ENCODE measurements around the gene OR6J1.
"Not testable (repeated sequence)": the region's sequence is repeated elsewhere in the genome, so short reads cannot be mapped to it uniquely, and the experiment has no call there.

OR6J1 gene

DNA sequence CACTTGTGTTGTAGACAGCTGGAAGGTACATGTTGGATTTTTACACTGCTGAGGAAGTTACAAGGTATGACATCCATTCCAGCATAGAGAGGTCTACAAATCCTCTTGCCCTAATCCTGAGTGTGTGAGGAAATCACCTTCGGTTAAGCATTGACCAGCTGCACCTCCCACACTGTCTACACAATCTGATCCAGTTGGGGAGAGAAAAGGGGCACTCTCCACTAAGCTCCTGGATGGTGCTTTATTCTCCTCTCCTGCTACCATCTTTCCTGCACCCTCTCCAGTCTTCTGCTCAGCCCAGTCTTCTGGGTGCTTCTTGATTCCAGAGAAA lies at the start of gene OR6J1:
Gene OR6J1, minus strand, starts transcription at position 48 of the 331 bp plus-strand sequence. CDS start 9,541 bp downstream, outside the sequence.
- Mint-ChIP-seq H3K27ac (no peak within 1 kb of the TSS), H3K4me3 (no peak within 1 kb of the TSS), H3K4me1 (ENCODE audit: low read depth) (peaks cover 4% of the 10 kb centered on the region), H3K27me3 (ENCODE audit: low read depth) (peaks cover 3% of the 10 kb centered on the region), H3K9me3 (no peaks in the 10 kb centered on the region), H3K36me3 (ENCODE audit: low read depth) (no peaks in the 10 kb centered on the region)

DNA sequence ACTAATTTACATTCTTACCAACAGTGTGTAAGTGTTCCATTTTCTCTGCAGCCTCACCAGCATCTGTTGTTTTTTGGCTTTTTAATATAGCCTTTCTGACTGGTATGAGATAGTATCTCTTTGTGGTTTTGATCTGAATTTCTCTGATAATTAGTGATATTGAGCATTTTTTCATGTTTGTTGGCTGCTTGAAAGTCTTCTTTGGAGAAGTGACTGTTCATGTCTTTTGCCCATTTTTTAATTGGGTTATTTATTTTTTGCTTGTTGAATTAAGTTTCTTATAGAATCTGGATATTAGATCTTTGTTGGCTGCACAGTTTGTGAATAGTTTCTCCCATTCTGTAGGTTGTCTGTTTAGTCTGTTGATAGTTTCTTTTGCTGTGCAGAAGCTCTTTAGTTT lies 48.0 kb upstream of the OR6J1 start:
- H3K9me3 Mint-ChIP-seq, result peaks cover 44% of the 10 kb centered on the region
- peaks cover 8% of the 10 kb centered on the region for H3K4me1 Mint-ChIP-seq (ENCODE audit: low read depth)
- no peak overlapping the region for H3K4me3 Mint-ChIP-seq
- H3K36me3 Mint-ChIP-seq (ENCODE audit: low read depth), result peaks cover 2% of the 10 kb centered on the region
- no peak overlapping the region for H3K27ac Mint-ChIP-seq
- peaks cover 34% of the 10 kb centered on the region for H3K27me3 Mint-ChIP-seq (ENCODE audit: low read depth)

DNA sequence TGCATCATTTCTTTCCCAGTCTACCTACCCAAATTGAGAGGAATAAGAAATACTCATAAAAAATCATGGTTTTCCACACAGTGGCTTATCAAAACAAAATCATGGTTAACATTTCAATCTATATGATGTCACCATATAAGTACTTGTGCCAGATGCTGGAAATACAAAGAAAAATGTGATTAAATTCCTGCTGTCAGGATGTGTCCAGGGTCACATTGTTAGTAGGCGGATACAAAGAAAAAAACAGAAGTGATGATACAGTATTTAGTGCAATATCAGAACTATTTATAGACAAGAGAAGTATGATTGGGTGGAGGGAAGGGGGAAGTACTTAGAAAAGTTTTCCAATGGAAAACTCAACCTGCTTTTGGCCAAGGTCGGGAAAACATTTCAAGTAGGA lies 47.0 kb upstream of the OR6J1 start:
- Mint-ChIP-seq H3K9me3 (peaks cover 44% of the 10 kb centered on the region), H3K4me3 (no peak overlapping the region), H3K4me1 (ENCODE audit: low read depth) (peaks cover 8% of the 10 kb centered on the region), H3K36me3 (ENCODE audit: low read depth) (peaks cover 2% of the 10 kb centered on the region), H3K27ac (no peak overlapping the region), H3K27me3 (ENCODE audit: low read depth) (peaks cover 38% of the 10 kb centered on the region)

DNA sequence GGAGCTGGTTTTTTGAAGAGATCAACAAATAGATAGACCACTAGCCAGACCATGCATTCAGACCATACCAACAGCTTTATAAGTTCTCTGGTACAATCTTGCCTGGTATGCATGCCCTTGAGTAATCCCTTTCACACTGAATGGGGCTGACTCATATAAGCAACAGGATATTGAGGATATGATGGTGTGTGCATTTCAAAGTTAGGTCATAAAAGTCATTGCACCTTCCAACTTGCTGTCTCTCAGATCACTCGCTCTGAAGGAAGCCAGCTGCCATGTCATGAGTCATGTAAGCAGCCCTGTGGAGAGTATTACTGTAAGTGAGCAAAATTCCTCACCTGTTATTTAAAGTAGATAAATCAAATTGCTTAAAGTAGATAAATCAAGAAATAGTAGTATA lies 45.0 kb upstream of the OR6J1 start:
- Mint-ChIP-seq H3K4me3 (no peak overlapping the region), H3K36me3 (ENCODE audit: low read depth) (peaks cover 2% of the 10 kb centered on the region), H3K4me1 (ENCODE audit: low read depth) (peaks cover 13% of the 10 kb centered on the region), H3K27me3 (ENCODE audit: low read depth) (peaks cover 46% of the 10 kb centered on the region), H3K9me3 (peaks cover 44% of the 10 kb centered on the region), H3K27ac (no peak overlapping the region)

DNA sequence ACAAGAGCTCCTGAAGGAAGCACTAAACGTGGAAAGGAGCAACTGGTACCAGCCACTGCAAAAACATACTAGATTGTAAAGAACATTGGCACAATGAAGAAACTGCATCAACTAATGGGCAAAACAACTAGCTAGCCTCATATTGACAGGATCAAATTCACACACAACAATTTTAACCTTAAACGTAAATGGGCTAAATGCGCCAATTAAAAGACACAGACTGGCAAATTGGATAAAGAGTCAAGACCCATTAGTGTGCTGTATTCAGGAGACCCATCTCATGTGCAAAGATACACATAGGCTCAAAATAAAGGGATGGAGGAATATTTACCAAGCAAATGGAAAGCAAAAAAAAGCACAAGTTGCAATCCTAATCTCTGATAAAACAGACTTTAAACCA lies 43.8 kb upstream of the OR6J1 start:
- not testable (repeated sequence) for H3K27ac Mint-ChIP-seq; H3K36me3 Mint-ChIP-seq (ENCODE audit: low read depth); H3K4me3 Mint-ChIP-seq
- Mint-ChIP-seq H3K4me1 (ENCODE audit: low read depth) (peaks cover 13% of the 10 kb centered on the region), H3K27me3 (ENCODE audit: low read depth) (peaks cover 52% of the 10 kb centered on the region), H3K9me3 (peaks cover 41% of the 10 kb centered on the region)

DNA sequence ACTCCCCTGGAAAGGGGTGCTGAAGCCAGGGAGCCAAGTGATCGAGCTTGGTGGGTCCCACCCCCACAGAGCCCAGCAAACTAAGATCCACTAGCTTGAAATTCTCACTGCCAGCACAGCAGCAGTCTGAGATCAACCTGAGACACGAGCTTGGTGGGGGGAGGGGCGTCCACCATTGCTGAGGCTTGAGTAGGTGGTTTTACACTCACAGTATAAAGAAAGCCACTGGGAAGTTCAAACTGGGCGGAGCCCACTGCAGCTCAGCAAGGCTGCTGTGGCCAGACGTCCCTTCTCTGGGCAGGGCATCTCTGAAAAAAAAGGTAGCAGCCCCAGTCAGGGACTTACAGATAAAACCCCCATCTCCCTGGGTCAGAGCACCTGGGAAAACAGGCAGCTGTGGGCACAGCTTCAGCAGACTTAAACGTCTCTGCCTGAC lies 42.0 kb upstream of the OR6J1 start:
- H3K4me3 Mint-ChIP-seq; H3K36me3 Mint-ChIP-seq (ENCODE audit: low read depth); H3K27ac Mint-ChIP-seq: not testable (repeated sequence)
- H3K4me1 Mint-ChIP-seq (ENCODE audit: low read depth), result peaks cover 13% of the 10 kb centered on the region
- peaks cover 58% of the 10 kb centered on the region for H3K27me3 Mint-ChIP-seq (ENCODE audit: low read depth)
- H3K9me3 Mint-ChIP-seq, result peaks cover 25% of the 10 kb centered on the region

DNA sequence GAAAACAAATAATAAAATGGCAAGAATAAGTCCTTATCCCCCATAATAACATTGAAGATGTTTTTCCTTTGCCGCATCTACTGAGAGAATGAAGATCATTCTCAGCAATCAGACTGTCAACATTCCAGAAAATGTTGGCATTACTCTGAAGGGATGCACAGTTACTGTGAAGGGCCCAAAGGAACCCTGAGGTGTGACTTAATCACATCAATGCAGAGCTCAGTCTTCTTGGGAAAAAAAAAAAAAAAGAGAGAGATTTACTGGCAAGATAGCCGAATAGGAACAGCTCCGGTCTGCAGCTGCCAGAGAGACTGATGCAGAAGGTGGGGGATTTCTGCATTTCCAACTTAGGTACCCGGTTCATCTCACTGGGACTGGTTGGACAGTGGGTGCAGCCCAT lies 41.3 kb upstream of the OR6J1 start:
- Mint-ChIP-seq H3K36me3 (ENCODE audit: low read depth) (peaks cover 2% of the 10 kb centered on the region), H3K9me3 (peaks cover 18% of the 10 kb centered on the region), H3K4me3 (no peak overlapping the region), H3K4me1 (ENCODE audit: low read depth) (peaks cover 13% of the 10 kb centered on the region), H3K27ac (no peak overlapping the region), H3K27me3 (ENCODE audit: low read depth) (peaks cover 51% of the 10 kb centered on the region)

DNA sequence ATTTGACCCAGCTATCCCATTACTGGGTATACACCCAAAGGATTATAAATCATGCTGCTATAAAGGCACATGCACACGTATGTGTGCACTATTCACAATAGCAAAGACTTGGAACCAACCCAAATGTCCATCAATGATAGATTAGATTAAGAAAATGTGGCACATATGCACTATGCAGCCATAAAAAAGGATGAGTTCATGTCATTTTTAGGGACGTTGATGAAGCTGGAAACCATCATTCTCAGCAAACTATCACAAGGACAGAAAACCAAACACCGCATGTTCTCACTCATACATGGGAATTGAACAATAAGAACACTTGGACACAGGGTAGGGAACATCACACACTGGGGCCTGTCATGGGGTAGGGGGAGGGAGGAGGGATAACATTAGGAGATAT lies 39.3 kb upstream of the OR6J1 start:
- not testable (repeated sequence) for H3K27ac Mint-ChIP-seq; H3K4me3 Mint-ChIP-seq; H3K36me3 Mint-ChIP-seq (ENCODE audit: low read depth); H3K4me1 Mint-ChIP-seq (ENCODE audit: low read depth); H3K9me3 Mint-ChIP-seq
- peaks cover 54% of the 10 kb centered on the region for H3K27me3 Mint-ChIP-seq (ENCODE audit: low read depth)

DNA sequence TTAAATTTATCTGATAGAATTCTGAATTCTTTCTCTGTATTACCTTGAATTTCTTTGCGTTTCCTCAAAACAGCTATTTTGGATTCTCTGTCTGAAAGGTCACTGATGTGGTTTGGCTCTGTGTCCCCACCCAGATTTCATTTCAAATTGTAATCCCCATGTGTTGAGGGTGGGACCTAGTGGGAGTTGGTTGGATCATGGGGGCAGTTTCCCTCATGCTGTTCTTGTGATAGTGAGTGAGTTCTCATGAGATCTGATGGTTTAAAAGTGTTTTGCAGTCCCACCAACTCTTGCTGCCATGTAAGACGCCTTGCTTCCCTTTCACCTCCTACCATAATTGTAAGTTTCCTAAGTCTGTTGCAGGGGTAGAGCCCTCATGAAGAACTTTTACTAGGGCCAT lies 34.1 kb upstream of the OR6J1 start:
- H3K36me3 Mint-ChIP-seq (ENCODE audit: low read depth), result no peaks in the 10 kb centered on the region
- no peak overlapping the region for H3K4me3 Mint-ChIP-seq
- H3K27ac Mint-ChIP-seq, result no peak overlapping the region
- H3K4me1 Mint-ChIP-seq (ENCODE audit: low read depth), result no peaks in the 10 kb centered on the region
- H3K27me3 Mint-ChIP-seq (ENCODE audit: low read depth), result peaks cover 48% of the 10 kb centered on the region
- H3K9me3 Mint-ChIP-seq, result no peaks in the 10 kb centered on the region

DNA sequence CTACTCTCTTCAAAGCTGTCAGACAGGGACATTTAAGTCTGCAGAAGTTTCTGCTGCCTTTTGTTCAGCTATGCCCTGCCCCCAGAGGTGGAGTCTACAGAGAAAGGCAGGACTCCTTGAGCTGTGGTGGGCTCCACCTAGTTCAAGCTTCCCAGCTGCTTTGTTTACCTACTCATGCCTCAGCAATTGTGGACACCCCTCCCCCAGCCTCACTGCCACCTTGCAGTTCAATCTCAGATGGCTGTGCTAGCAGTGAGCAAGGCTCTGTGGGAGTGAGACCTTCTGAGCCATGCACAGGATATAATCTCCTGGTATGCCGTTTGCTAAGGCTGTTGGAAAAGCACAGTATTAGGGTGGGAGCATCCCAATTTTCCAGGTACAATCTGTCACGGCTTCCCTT lies 33.4 kb upstream of the OR6J1 start:
- not testable (repeated sequence) for H3K27ac Mint-ChIP-seq; H3K9me3 Mint-ChIP-seq; H3K4me3 Mint-ChIP-seq; H3K4me1 Mint-ChIP-seq (ENCODE audit: low read depth); H3K36me3 Mint-ChIP-seq (ENCODE audit: low read depth)
- peaks cover 46% of the 10 kb centered on the region for H3K27me3 Mint-ChIP-seq (ENCODE audit: low read depth)

DNA sequence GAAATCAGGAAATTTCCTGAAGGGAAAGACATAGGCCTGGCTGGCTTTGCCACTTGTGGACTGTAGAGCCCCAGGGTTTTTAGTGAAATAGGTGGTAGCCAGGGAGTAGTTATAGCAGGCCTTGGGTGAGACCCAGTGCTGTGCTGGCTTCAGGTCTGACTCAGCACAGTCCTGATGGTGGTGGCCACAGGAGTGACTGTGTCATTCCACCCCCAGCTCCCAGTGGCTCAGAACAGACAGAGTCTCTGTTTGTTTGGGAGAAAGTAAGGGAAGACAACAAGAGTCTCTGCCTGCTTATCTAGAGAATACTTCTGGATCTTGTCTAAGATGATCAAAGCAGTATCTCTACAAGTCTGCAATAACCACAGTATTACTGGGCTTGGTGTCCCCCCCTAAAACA lies 27.5 kb upstream of the OR6J1 start:
- Mint-ChIP-seq H3K36me3 (ENCODE audit: low read depth) (no peaks in the 10 kb centered on the region), H3K9me3 (peaks cover 6% of the 10 kb centered on the region), H3K27ac (no peak overlapping the region), H3K27me3 (ENCODE audit: low read depth) (peaks cover 23% of the 10 kb centered on the region), H3K4me3 (no peak overlapping the region), H3K4me1 (ENCODE audit: low read depth) (no peaks in the 10 kb centered on the region)

DNA sequence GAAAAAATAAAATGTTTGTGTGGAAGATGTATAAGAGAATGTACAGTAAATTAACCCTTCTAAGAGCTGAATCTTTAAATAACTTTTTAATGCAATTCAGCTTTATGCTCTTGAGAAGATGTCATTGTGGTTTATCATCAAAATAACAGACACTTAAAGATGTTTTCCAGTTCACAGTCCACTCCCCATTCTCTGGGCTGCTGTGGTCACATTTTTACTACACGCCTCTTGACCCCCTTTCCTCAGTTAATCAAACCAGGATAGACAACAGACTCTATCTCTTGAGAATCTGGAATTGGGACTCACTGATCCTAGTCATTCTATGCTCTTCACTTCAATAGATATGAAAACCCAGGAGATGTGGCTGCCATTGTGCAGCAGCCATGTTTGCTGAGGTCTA lies 24.7 kb upstream of the OR6J1 start:
- no peak overlapping the region for H3K4me3 Mint-ChIP-seq
- peaks cover 6% of the 10 kb centered on the region for H3K9me3 Mint-ChIP-seq
- H3K27me3 Mint-ChIP-seq (ENCODE audit: low read depth), result peaks cover 16% of the 10 kb centered on the region
- H3K27ac Mint-ChIP-seq, result no peak overlapping the region
- H3K4me1 Mint-ChIP-seq (ENCODE audit: low read depth), result peaks cover 3% of the 10 kb centered on the region
- H3K36me3 Mint-ChIP-seq (ENCODE audit: low read depth), result no peaks in the 10 kb centered on the region

DNA sequence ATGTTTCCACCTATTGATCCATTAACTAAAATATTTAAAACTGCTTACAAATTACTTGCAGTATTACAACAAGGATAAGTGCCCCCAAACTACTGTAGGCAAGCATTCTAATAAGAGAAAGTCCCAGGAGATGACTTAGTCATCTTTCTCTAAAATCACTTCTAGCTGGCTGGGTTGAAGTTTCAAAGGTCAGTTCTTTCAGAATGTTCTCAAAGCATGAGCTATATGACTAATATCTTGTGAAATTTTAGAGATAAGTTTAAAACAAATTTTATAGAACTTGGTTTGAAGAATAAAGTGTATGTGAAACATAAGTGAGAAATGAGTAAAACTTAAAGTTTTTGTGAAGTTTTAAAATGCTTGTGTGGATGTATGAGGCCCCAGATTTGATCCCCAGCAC lies 24.3 kb upstream of the OR6J1 start:
- Mint-ChIP-seq H3K27me3 (ENCODE audit: low read depth) (peaks cover 12% of the 10 kb centered on the region), H3K4me1 (ENCODE audit: low read depth) (peaks cover 3% of the 10 kb centered on the region), H3K4me3 (no peak overlapping the region), H3K27ac (no peak overlapping the region), H3K36me3 (ENCODE audit: low read depth) (no peaks in the 10 kb centered on the region), H3K9me3 (peaks cover 6% of the 10 kb centered on the region)

DNA sequence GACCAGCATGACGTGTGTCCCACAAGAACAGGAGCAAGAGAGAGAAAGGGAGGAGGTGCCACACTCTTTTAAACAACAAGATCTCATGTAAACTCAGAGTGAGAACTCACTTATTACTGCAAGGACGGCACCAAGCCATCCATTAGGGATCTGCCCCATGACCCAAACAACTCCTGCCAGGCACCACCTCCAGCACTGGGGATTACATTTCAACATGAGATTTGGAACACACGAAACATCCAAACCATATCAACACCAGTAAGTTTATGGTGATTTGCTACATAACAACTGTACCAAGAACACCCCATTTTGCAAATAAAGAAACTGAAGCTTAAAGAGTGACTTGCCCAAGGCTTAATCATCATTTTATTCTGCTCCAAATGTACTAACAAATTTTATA lies 23.7 kb upstream of the OR6J1 start:
- Mint-ChIP-seq H3K27me3 (ENCODE audit: low read depth) (peaks cover 7% of the 10 kb centered on the region), H3K36me3 (ENCODE audit: low read depth) (no peaks in the 10 kb centered on the region), H3K4me3 (no peak overlapping the region), H3K9me3 (peaks cover 6% of the 10 kb centered on the region), H3K4me1 (ENCODE audit: low read depth) (peaks cover 3% of the 10 kb centered on the region), H3K27ac (no peak overlapping the region)

DNA sequence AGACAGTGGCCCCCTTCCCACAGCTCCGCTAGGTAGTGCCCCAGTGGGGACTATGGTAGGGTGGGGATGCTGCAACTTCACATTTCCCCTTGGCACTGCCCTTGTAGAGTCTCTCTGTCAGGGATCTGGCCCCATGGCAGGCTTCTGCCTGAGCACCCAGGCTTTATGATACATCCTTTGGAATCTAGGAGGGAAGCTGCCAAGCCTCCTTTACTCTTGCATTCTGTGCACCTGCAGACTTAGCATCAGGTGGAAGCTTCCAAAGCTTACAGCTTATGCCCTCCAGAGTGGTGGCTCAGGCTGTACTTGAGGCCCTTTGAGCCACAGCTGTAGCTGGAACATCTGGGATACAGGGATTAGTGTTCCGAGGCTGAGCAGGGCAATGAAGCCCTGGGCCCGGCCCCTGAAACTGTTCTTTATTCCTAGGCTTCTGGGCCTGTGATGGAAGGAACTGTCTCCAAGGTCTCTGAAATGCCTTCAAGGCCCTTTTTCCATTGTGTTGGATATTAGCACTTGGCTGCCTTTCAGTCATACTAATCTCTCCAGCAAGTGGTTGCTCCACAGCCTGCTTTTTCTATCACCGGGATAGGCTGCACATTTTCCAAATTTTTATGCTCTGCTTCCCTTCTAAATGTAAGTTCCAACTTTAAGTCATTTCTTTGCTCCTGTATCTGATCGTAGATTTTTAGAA lies 22.2 kb upstream of the OR6J1 start:
- no peaks in the 10 kb centered on the region for H3K36me3 Mint-ChIP-seq (ENCODE audit: low read depth)
- H3K4me3 Mint-ChIP-seq, result no peak overlapping the region
- H3K4me1 Mint-ChIP-seq (ENCODE audit: low read depth), result peaks cover 3% of the 10 kb centered on the region
- H3K9me3 Mint-ChIP-seq, result peaks cover 6% of the 10 kb centered on the region
- H3K27ac Mint-ChIP-seq, result no peak overlapping the region
- peaks cover 5% of the 10 kb centered on the region for H3K27me3 Mint-ChIP-seq (ENCODE audit: low read depth)

DNA sequence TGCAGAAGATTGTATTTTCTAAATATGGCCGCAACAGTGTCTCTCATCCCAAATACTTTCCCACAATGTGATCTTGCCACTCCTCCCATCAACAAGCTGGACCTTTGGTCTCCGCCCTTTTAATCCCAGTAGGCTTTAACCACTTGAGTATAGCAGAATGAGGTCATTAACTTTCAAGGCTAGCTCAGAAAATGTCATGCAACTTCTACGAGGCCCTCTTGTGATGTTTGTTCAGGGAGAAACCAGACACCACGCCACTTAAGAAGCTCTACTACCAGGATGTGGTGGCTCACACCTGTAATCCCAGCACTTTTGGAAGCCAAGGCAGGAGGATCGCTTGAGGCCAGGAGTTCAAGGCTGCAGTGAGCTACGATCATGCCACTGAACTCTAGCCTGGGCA lies 20.1 kb upstream of the OR6J1 start:
- Mint-ChIP-seq H3K9me3 (peaks cover 6% of the 10 kb centered on the region), H3K4me1 (ENCODE audit: low read depth) (peaks cover 3% of the 10 kb centered on the region), H3K27me3 (ENCODE audit: low read depth) (peaks cover 9% of the 10 kb centered on the region), H3K27ac (no peak overlapping the region), H3K4me3 (no peak overlapping the region), H3K36me3 (ENCODE audit: low read depth) (no peaks in the 10 kb centered on the region)

Measured in T-helper 1 cell treated with Interleukin-12 subunit alpha and Interleukin-12 subunit beta and Interleukin-4 antibody, amounts not matched to agents 30 μg/mL and 1 μg/mL, for 36 hours (primary cell).